GM18870 (cell line): ENCODE results near the gene RABAC1.
"Not testable (repeated sequence)": the region's sequence is repeated elsewhere in the genome, so short reads cannot be mapped to it uniquely, and the experiment has no call there.

ENCODE experiments used
- ATAC-seq: cut with Tn5 transposase; IDR thresholded peaks from one replicate; pipeline ENCODE4 v1.9.1; 2021; ENCODE audit warnings: moderate library complexity; ENCODE audit not compliant: unreplicated experiment

The RABAC1 gene

GRCh38 chr19:41959056-41960053, at the start of gene RABAC1:
Gene RABAC1 (minus strand): TSS chr19:41959321. CDS start chr19:41959292, 29 bp downstream.
- peak; percentile 81 for ATAC-seq

- ATAC-seq = no peak
Measured at GRCh38 chr19:42006569-42006968, 47.4 kb upstream of the RABAC1 start.

- ATAC-seq = no peak
Measured at GRCh38 chr19:42005504-42005903, 46.4 kb upstream of the RABAC1 start.

- no peak for ATAC-seq
Measured at GRCh38 chr19:42003506-42004294, 44.6 kb upstream of the RABAC1 start.

GRCh38 chr19:41999878-42000208, 40.7 kb upstream of the RABAC1 start:
- ATAC-seq = no peak

- no peak for ATAC-seq
Measured at GRCh38 chr19:41999071-41999877, 40.2 kb upstream of the RABAC1 start.

- no peak for ATAC-seq
Measured at GRCh38 chr19:41998246-41999020, 39.3 kb upstream of the RABAC1 start.

- no peak for ATAC-seq
Measured at GRCh38 chr19:41997851-41998229, 38.7 kb upstream of the RABAC1 start.

GRCh38 chr19:41997121-41997850, 38.2 kb upstream of the RABAC1 start:
- ATAC-seq = no peak

- no peak for ATAC-seq
Measured at GRCh38 chr19:41995959-41996797, 37.1 kb upstream of the RABAC1 start.

GRCh38 chr19:41994994-41995958, 36.2 kb upstream of the RABAC1 start:
- no peak for ATAC-seq

GRCh38 chr19:41994521-41994971, 35.4 kb upstream of the RABAC1 start:
- no peak for ATAC-seq

GRCh38 chr19:41993612-41994483, 34.7 kb upstream of the RABAC1 start, which contains the start of gene ATP1A3:
Gene ATP1A3 (minus strand): TSS chr19:41994230. CDS start chr19:41994076, 154 bp downstream.
- no peak for ATAC-seq

- ATAC-seq = not testable (repeated sequence)
Measured at GRCh38 chr19:41991925-41992569, 32.9 kb upstream of the RABAC1 start.

- ATAC-seq = no peak
Measured at GRCh38 chr19:41991025-41991424, 31.9 kb upstream of the RABAC1 start.

- no peak for ATAC-seq
Measured at GRCh38 chr19:41990615-41991014, 31.5 kb upstream of the RABAC1 start.
